ENCODE data around the gene SH3TC2.

Gene SH3TC2

GRCh38 chr5:148967783-148968182, 95.1 kb downstream of the SH3TC2 start:
- DNase-seq: no peak

- no peak for DNase-seq
Measured at GRCh38 chr5:148966938-148967337, 95.9 kb downstream of the SH3TC2 start.

GRCh38 chr5:148966348-148966747, 96.5 kb downstream of the SH3TC2 start:
- DNase-seq: no peak

GRCh38 chr5:148965511-148966265, 97.2 kb downstream of the SH3TC2 start:
- DNase-seq: peak; percentile 95

GRCh38 chr5:148963664-148964063, 99.2 kb downstream of the SH3TC2 start:
- no peak for DNase-seq

GRCh38 chr5:148962761-148963324, 100.0 kb downstream of the SH3TC2 start:
- DNase-seq: no peak

- no peak for DNase-seq
Measured at GRCh38 chr5:148962200-148962550, 100.7 kb downstream of the SH3TC2 start.

GRCh38 chr5:148961261-148962199, 101.3 kb downstream of the SH3TC2 start:
- DNase-seq: no peak

- DNase-seq: no peak
Measured at GRCh38 chr5:148960070-148960769, 102.6 kb downstream of the SH3TC2 start.

- peak; percentile 13 for DNase-seq
Measured at GRCh38 chr5:148957591-148958202, 105.2 kb downstream of the SH3TC2 start.

- DNase-seq: no peak
Measured at GRCh38 chr5:148956477-148957385, 106.1 kb downstream of the SH3TC2 start.
